GM12878 (cell line): Measurements from ENCODE around the gene CRELD2. TPM values are rescaled to one million over a fixed set of nuclear protein-coding genes. Genes with fewer than 3 reads are reported as not detected.

Experiments used
- ATAC-seq: fragments of 200-7000 bp; cut with Tn5 transposase; 3 replicates; pipeline ENCODE4 v1.9.1; 2020; ENCODE audit warnings: mild to moderate bottlenecking, moderate library complexity
- BruUV-seq: library from RNA; stranded (reverse); fragments of 400-500 nt; replicated peaks from 2 replicates; lab custom pipeline; 2021; lab: Mats Ljungman, UMichigan
- CTCF ChIA-PET: fragments of 300-600 bp; sonication (Branson Sonifier 250); formaldehyde crosslinking; extraction: SDS; loops from one replicate; lab custom pipeline; 2021; ENCODE audit warnings: inconsistent platforms; lab: Yijun Ruan, JAX
- POLR2A ChIA-PET: fragments of 350-600 bp; formaldehyde crosslinking; extraction: SDS; loops from one replicate; lab custom pipeline; 2021; ENCODE audit warnings: inconsistent platforms; lab: Charles Lee
- RAD21 ChIA-PET: fragments of 300-600 bp; sonication (Branson Sonifier 250); formaldehyde crosslinking; loops from one replicate; lab custom pipeline; 2023; ENCODE audit warnings: antibody characterized with exemption; ENCODE audit not compliant: unreplicated experiment; lab: Charles Lee
- SMC1A ChIA-PET: fragments of 300-600 bp; sonication (Branson Sonifier 250); formaldehyde crosslinking; loops from one replicate; lab custom pipeline; 2023; ENCODE audit not compliant: unreplicated experiment, uncharacterized antibody; lab: Charles Lee
- DNase-seq: peaks from one replicate; pipeline ENCODE4 v3.0.0-alpha.2; 2011; ENCODE audit warnings: low read depth, low spot score
- FAIRE-seq: peaks from 3 replicates; lab custom pipeline; 2011; peaks lifted over from hg19 to GRCh38; lab: Jason Lieb, UNC
- H2AFZ ChIP-seq: 2 replicates; pipeline ENCODE4 v1.6.0; 2011; ENCODE audit warnings: low read depth, low read length, control low read depth; ENCODE audit not compliant: control insufficient read depth
- H3K27ac ChIP-seq: 2 replicates; pipeline ENCODE4 v1.5.1; 2011; ENCODE audit warnings: control low read depth; ENCODE audit not compliant: control insufficient read depth, insufficient read depth
- H3K27me3 ChIP-seq, 2 experiments: replicated peaks in 1 of 2; 2 replicates each; pipeline versions ENCODE4 v1.6.0 to v1.6.1; 2011; ENCODE audit warnings: low read length in 1 of 2; ENCODE audit not compliant: control insufficient read depth in 2 of 2, insufficient read depth in 2 of 2
- H3K36me3 ChIP-seq, 2 experiments: 2 replicates each; pipeline ENCODE4 v1.5.1; 2011; ENCODE audit warnings: low read length in 1 of 2; ENCODE audit not compliant: control insufficient read depth in 2 of 2, insufficient read depth in 2 of 2
- H3K4me1 ChIP-seq: 2 replicates; pipeline ENCODE4 v1.6.1; 2011; ENCODE audit warnings: mild to moderate bottlenecking, low read length, moderate library complexity, mixed read lengths; ENCODE audit not compliant: control insufficient read depth, insufficient read depth
- H3K4me2 ChIP-seq: 2 replicates; pipeline ENCODE4 v1.6.0; 2011; ENCODE audit warnings: control low read depth; ENCODE audit not compliant: control insufficient read depth, insufficient read depth
- H3K4me3 ChIP-seq: fragments of 200-600 bp; sonication (generic); 2 replicates; pipeline ENCODE4 v1.5.1; 2016
- H3K79me2 ChIP-seq: 2 replicates; pipeline ENCODE4 v1.6.0; 2011; ENCODE audit warnings: low read length; ENCODE audit not compliant: control insufficient read depth, insufficient read depth
- H3K9ac ChIP-seq: 2 replicates; pipeline ENCODE4 v1.8.0; 2011; ENCODE audit warnings: low read length, control low read depth, mixed read lengths; ENCODE audit not compliant: control insufficient read depth, insufficient read depth
- H3K9me3 ChIP-seq: replicated peaks from 3 replicates; pipeline ENCODE4 v1.5.1; 2011; ENCODE audit warnings: mild to moderate bottlenecking, low read length; ENCODE audit not compliant: control insufficient read depth, insufficient read depth
- H4K20me1 ChIP-seq: 2 replicates; pipeline ENCODE4 v1.6.0; 2011; ENCODE audit not compliant: control insufficient read depth, insufficient read depth
- BCLAF1 ChIP-seq: fragments of 450-650 bp; IDR thresholded peaks from 2 replicates; pipeline ENCODE4 v1.6.1; 2017; ENCODE audit warnings: antibody characterized with exemption, mild to moderate bottlenecking, moderate library complexity
- CUX1 ChIP-seq: IDR thresholded peaks from 2 replicates; pipeline ENCODE4 v1.6.1; 2012; ENCODE audit warnings: improper control_type of control experiment, low read depth, low read length; ENCODE audit not compliant: insufficient replicate concordance
- FOS ChIP-seq: IDR thresholded peaks from 3 replicates; pipeline ENCODE4 v1.6.1; 2011; ENCODE audit warnings: borderline replicate concordance; ENCODE audit not compliant: insufficient read length; ENCODE audit errors: extremely low read depth
- FOXK2 ChIP-seq: fragments of 450-650 bp; IDR thresholded peaks from 2 replicates; pipeline ENCODE4 v1.6.1; 2017; ENCODE audit warnings: mild to moderate bottlenecking, moderate library complexity
- JUND ChIP-seq: IDR thresholded peaks from 2 replicates; pipeline ENCODE4 v1.6.1; 2012; ENCODE audit warnings: low read depth, mild to moderate bottlenecking, low read length, improper control_type of control experiment, moderate library complexity
- NFYB ChIP-seq: IDR thresholded peaks from 2 replicates; pipeline ENCODE4 v1.6.1; 2011; ENCODE audit warnings: low read depth, mild to moderate bottlenecking, low read length, improper control_type of control experiment, moderate library complexity; ENCODE audit not compliant: insufficient read depth
- SKIL ChIP-seq: fragments of 450-650 bp; IDR thresholded peaks from 2 replicates; pipeline ENCODE4 v1.6.1; 2017; ENCODE audit warnings: mild to moderate bottlenecking, low read depth, inconsistent platforms; ENCODE audit not compliant: poor library complexity, severe bottlenecking
- SP1 ChIP-seq: IDR thresholded peaks from one replicate; pipeline ENCODE4 v1.6.1; 2011; ENCODE audit warnings: low read depth, low read length
- TBL1XR1 ChIP-seq: IDR thresholded peaks from 2 replicates; pipeline ENCODE4 v1.6.1; 2012; ENCODE audit warnings: low read depth, low read length, improper control_type of control experiment
- TCF7 ChIP-seq: IDR thresholded peaks from 2 replicates; pipeline ENCODE4 v1.6.1; 2014; ENCODE audit warnings: antibody characterized with exemption, borderline replicate concordance
- ZNF24 ChIP-seq: fragments of 450-650 bp; IDR thresholded peaks from 2 replicates; pipeline ENCODE4 v1.6.1; 2017; ENCODE audit warnings: antibody characterized with exemption, mild to moderate bottlenecking
- ZNF384 ChIP-seq: IDR thresholded peaks from 2 replicates; pipeline ENCODE4 v1.6.1; 2012; ENCODE audit warnings: low read depth, mild to moderate bottlenecking, low read length, improper control_type of control experiment, borderline replicate concordance
- WGBS: methylation state at CpG from one replicate; pipeline ENCODE4 v1.1.6; 2016; ENCODE audit warnings: low lambda C conversion rate; ENCODE audit not compliant: insufficient replicate concordance, insufficient coverage; ENCODE audit errors: missing lambda C conversion rate; 5-methylcytosine and 5-hydroxymethylcytosine counted together
- in situ Hi-C: fragments of 300-500 bp; cut with MboI; formaldehyde crosslinking; loops from 9 replicates; pipeline ENCODE4 v1.14.3; 2018; ENCODE audit warnings: mixed read lengths
- intact Hi-C: fragments of 100-400 bp; cut with micrococcal nuclease; formaldehyde crosslinking; loops from one replicate; pipeline ENCODE4 v1.14.2; 2022; ENCODE audit not compliant: unreplicated experiment
- polyA plus RNA-seq, 11 experiments: library from polyadenylated mRNA; depleted of rRNA in 4 of 11; unstranded in 6 of 11; stranded (reverse) in 5 of 11; fragments of >200 nt; fragmentation: Nextera tagmentation in 4 of 11; fragmentation: Illumina TruSeq in 1 of 11; extraction: Ambion mirVana in 4 of 11; extraction: Trizol in 1 of 11; gene quantifications; 1 replicate in 1 of 11; 2 replicates in 10 of 11; pipeline versions ENCODE4 v1.2.1 to v1.2.3, GENCODE V29; 2011 to 2016; ENCODE audit warnings: inconsistent platforms in 2 of 11, missing spikeins in 2 of 11, low read depth in 1 of 11
- total RNA-seq, 4 experiments: library from RNA; depleted of rRNA in 3 of 4; stranded (reverse); fragments of >200 nt in 3 of 4; fragmentation: Illumina TruSeq in 1 of 4; extraction: Trizol in 1 of 4; gene quantifications; 2 replicates each; pipeline versions ENCODE4 v1.2.1 to v1.2.3, GENCODE V29; 2013 to 2021

Gene CRELD2
- total and polyA plus RNA-seq, 10 of the 15 experiments (the other 5 are each of a cell fraction or from before 2014, with no cell fraction given) = 9.4 to 111 (median 25.9) TPM

- TF ChIP-seq SKIL = no peak
Observed at GRCh38 chr22:49954354-49954753, 35.9 kb downstream of the CRELD2 start (continued).

GRCh38 chr22:49954991-49955580, 36.7 kb downstream of the CRELD2 start:
- RAD21 ChIA-PET = no interaction called here
- 50% methylated on average over 15 of the region's 15 CpGs for WGBS

More at GRCh38 chr22:49954991-49955580, 36.7 kb downstream of the CRELD2 start:
- no peaks in the 10 kb centered on the region for H3K27me3 ChIP-seq
- FAIRE-seq (no peak), DNase-seq (no peak), ATAC-seq (no peak)
- no peak overlapping the region for H3K4me3 ChIP-seq
- intact Hi-C loops = no loop called here
- no peaks in the 10 kb centered on the region for H3K36me3 ChIP-seq
- no peak overlapping the region for H3K9ac ChIP-seq
- in situ Hi-C loops = no loop called here
- H3K27ac ChIP-seq = no peak overlapping the region
- H4K20me1 ChIP-seq = no peaks in the 10 kb centered on the region
- no peak overlapping the region for H3K4me2 ChIP-seq
- TF ChIP-seq CUX1 = no peak
- no peak for TF ChIP-seq SP1
- TF ChIP-seq FOXK2 = no peak
- no peak for TF ChIP-seq BCLAF1
- no peak for TF ChIP-seq ZNF24
- TF ChIP-seq TBL1XR1 = no peak
- TF ChIP-seq TCF7 = no peak
- TF ChIP-seq FOS = no peak
- no peak for TF ChIP-seq ZNF384
- no peak for TF ChIP-seq JUND
- no peak for TF ChIP-seq NFYB
- TF ChIP-seq, all 136 proteins: peak for 0
- H2AFZ ChIP-seq = no peak overlapping the region
- H3K9me3 ChIP-seq = no peaks in the 10 kb centered on the region
- ChIA-PET POLR2A (interaction anchor here (0.8 kb wide), 1 partner anchor 9 kb away, joined by 4 read pairs; no protein-coding TSS in a partner anchor), SMC1A (no interaction called here), CTCF (no interaction called here)
- no TSS peak for BruUV-seq
- H3K4me1 ChIP-seq = peaks cover 8% of the 10 kb centered on the region
- peaks cover 5% of the 10 kb centered on the region; the same call in 1 of the 2 replicates for H3K79me2 ChIP-seq
